CD4-positive, alpha-beta memory T cell (primary cell): ENCODE measurements around the gene ATG5. TPM values are rescaled to one million over a fixed set of nuclear protein-coding genes. Genes with fewer than 3 reads are reported as not detected.
"Not testable (repeated sequence)": the region's sequence is repeated elsewhere in the genome, so short reads cannot be mapped to it uniquely, and the experiment has no call there.

Source experiments
- CTCF ChIA-PET: fragments of 350-600 bp; sonication (Branson Sonifier 250); formaldehyde crosslinking; loops from one replicate; lab custom pipeline; 2021; ENCODE audit warnings: inconsistent platforms; ENCODE audit not compliant: partially characterized antibody; lab: Charles Lee
- POLR2A ChIA-PET: fragments of 350-600 bp; sonication (Branson Sonifier 250); formaldehyde crosslinking; loops from one replicate; lab custom pipeline; 2021; ENCODE audit not compliant: partially characterized antibody; lab: Charles Lee
- DNase-seq, 5 donors: peaks; one replicate each; pipeline versions ENCODE4 v3.0.0 to v3.0.0-alpha.2; 2020 to 2022; ENCODE audit warnings: mixed read lengths in 1 of 5
- H3K27ac ChIP-seq: one replicate; pipeline ENCODE4 v1.7.0; 2013; ENCODE audit warnings: low read depth, low read length
- H3K27me3 ChIP-seq: 2 replicates; pipeline ENCODE4 v1.7.0; 2013; ENCODE audit warnings: mild to moderate bottlenecking, low read length, moderate library complexity; ENCODE audit not compliant: insufficient read depth
- H3K36me3 ChIP-seq: 2 replicates; pipeline ENCODE4 v1.7.0; 2013; ENCODE audit warnings: mild to moderate bottlenecking, low read length, moderate library complexity; ENCODE audit not compliant: insufficient read depth
- H3K4me1 ChIP-seq: 2 replicates; pipeline ENCODE4 v1.7.0; 2013; ENCODE audit warnings: mild to moderate bottlenecking, low read length, moderate library complexity; ENCODE audit not compliant: insufficient read depth
- H3K4me3 ChIP-seq, 2 donors: one replicate each; pipeline ENCODE4 v1.7.0; 2013; ENCODE audit warnings: low read length in 2 of 2, mild to moderate bottlenecking in 1 of 2
- H3K9me3 ChIP-seq, 2 donors: one replicate each; pipeline ENCODE4 v1.7.0; 2013; ENCODE audit warnings: low read length in 2 of 2, control low read depth in 1 of 2; ENCODE audit not compliant: control insufficient read depth in 1 of 2
- H3K27ac Mint-ChIP-seq, 7 donors: one replicate each; pipeline ENCODE4 v1.8.0; 2020 to 2021; ENCODE audit warnings: mixed read lengths in 7 of 7, mild to moderate bottlenecking in 6 of 7, inconsistent platforms in 3 of 7, moderate library complexity in 3 of 7
- H3K27me3 Mint-ChIP-seq, 2 donors: one replicate each; pipeline ENCODE4 v1.8.0; 2020 to 2021; ENCODE audit warnings: mixed read lengths in 2 of 2
- H3K36me3 Mint-ChIP-seq, 2 donors: one replicate each; pipeline ENCODE4 v1.8.0; 2020 to 2021; ENCODE audit warnings: mixed read lengths in 2 of 2, inconsistent platforms in 1 of 2, mild to moderate bottlenecking in 1 of 2
- H3K4me1 Mint-ChIP-seq, 4 donors: one replicate each; pipeline ENCODE4 v1.8.0; 2020 to 2021; ENCODE audit warnings: mixed read lengths in 4 of 4, mild to moderate bottlenecking in 1 of 4
- H3K4me3 Mint-ChIP-seq, 8 donors: one replicate each; pipeline ENCODE4 v1.8.0; 2020 to 2021; ENCODE audit warnings: mixed read lengths in 8 of 8, mild to moderate bottlenecking in 7 of 8, moderate library complexity in 6 of 8, inconsistent platforms in 3 of 8
- H3K9me3 Mint-ChIP-seq, 8 donors: one replicate each; pipeline ENCODE4 v1.8.0; 2020 to 2021; ENCODE audit warnings: mixed read lengths in 8 of 8, mild to moderate bottlenecking in 5 of 8, inconsistent platforms in 3 of 8, moderate library complexity in 1 of 8
- intact Hi-C: fragments of 100-400 bp; cut with micrococcal nuclease; formaldehyde crosslinking; loops from one replicate; pipeline ENCODE4 v1.15.1; 2023
- polyA plus RNA-seq, 2 donors: library from polyadenylated mRNA; unstranded; fragments of 300-500 nt; fragmentation: Illumina TruSeq; gene quantifications; one replicate each; pipeline ENCODE4 v1.2.3, GENCODE V29; 2021
- total RNA-seq, 2 experiments: library from RNA; stranded (reverse); gene quantifications; one replicate each; pipeline ENCODE4 v1.2.3, GENCODE V29; 2021

Gene ATG5
- total and polyA plus RNA-seq, 4 experiments from 2014 or later, result 26.8 to 49.7 (median 35.2) TPM

DNA sequence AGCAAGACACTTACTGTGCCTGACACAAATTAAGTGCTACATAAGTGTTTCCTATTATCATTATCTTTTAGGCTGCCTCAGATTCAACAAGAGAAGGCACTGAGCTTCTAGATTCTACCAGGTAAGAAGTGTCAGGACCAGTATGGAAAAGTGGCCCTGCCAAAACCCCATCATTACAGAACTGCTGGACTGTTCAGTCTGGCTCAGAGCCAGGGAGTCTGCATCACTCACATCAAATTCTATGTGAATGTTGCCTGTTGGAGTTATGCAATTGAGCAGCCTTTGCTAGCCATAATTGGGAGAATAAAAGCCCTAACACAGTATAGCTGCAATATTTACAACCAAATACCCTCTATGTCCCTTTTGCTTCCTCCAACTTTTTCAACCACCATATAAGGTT is 70.9 kb downstream of the ATG5 start:
- DNase-seq, result no peak
- Mint-ChIP-seq H3K9me3 (no peaks in the 10 kb centered on the region), H3K4me3 (no peak overlapping the region), H3K27ac (no peak overlapping the region), H3K27me3 (no peaks in the 10 kb centered on the region), H3K4me1 (peaks cover 15 to 35% (median 25%) of the 10 kb centered on the region in 4 donors), H3K36me3 (peaks cover 3 to 7% of the 10 kb centered on the region in 2 donors)
- H3K9me3 ChIP-seq, result no peaks in the 10 kb centered on the region
- H3K4me1 ChIP-seq, result no peaks in the 10 kb centered on the region
- no peak overlapping the region for H3K4me3 ChIP-seq
- ChIA-PET POLR2A (no interaction called here), CTCF (interaction anchor here (1.5 kb wide), 1 partner anchor 82 kb away, joined by 3 read pairs; no protein-coding TSS in a partner anchor)
- no peaks in the 10 kb centered on the region for H3K27me3 ChIP-seq
- no peaks in the 10 kb centered on the region for H3K36me3 ChIP-seq
- intact Hi-C loops, result no loop called here
- H3K27ac ChIP-seq, result no peak overlapping the region

DNA sequence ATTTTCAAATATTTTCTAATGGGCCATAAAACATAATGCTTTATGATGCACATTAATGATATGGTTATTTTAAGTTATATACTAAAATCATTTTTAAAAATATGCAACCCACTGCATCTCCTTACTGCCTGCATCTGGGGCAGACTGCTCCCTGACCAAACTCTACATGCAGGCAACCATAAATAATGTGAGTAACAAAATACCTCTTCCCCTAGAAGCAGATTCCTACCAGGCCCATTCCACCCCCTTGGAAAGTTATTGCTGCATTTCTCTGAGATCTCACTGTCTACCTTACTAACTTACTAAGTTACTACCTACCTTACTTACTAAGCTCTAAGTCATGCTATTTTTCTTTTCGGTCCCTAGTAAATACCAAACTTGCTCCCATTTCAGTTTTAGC is 71.8 kb downstream of the ATG5 start:
- H3K27me3 Mint-ChIP-seq, result no peaks in the 10 kb centered on the region
- no peaks in the 10 kb centered on the region for H3K9me3 Mint-ChIP-seq
- H3K4me3 Mint-ChIP-seq, result no peak overlapping the region
- H3K36me3 Mint-ChIP-seq, result peaks cover 6 to 8% of the 10 kb centered on the region in 2 donors
- CTCF ChIA-PET, result no interaction called here
- H3K4me1 Mint-ChIP-seq, result peaks cover 15 to 32% (median 25%) of the 10 kb centered on the region in 4 donors
- POLR2A ChIA-PET, result no interaction called here
- H3K9me3 ChIP-seq, result no peaks in the 10 kb centered on the region
- no peaks in the 10 kb centered on the region for H3K36me3 ChIP-seq
- peak overlapping the region in 2 of 7 donors; percentile 2 to 65 for H3K27ac Mint-ChIP-seq
- H3K4me1 ChIP-seq, result no peaks in the 10 kb centered on the region
- H3K27me3 ChIP-seq, result no peaks in the 10 kb centered on the region
- no peak for DNase-seq
- no peak overlapping the region for H3K4me3 ChIP-seq
- intact Hi-C loops, result no loop called here
- H3K27ac ChIP-seq, result no peak overlapping the region

GRCh38 chr6:106253172-106253571 is 72.4 kb downstream of the ATG5 start:
- H3K4me1 Mint-ChIP-seq, result peaks cover 15 to 30% (median 22%) of the 10 kb centered on the region in 4 donors
- H3K27ac Mint-ChIP-seq, result no peak overlapping the region
- POLR2A ChIA-PET, result no interaction called here

GRCh38 chr6:106252687-106253086 is 72.9 kb downstream of the ATG5 start:
- ChIA-PET POLR2A (no interaction called here), CTCF (no interaction called here)
- H3K4me1 ChIP-seq, result no peaks in the 10 kb centered on the region
- H3K9me3 ChIP-seq, result no peaks in the 10 kb centered on the region
- no peak overlapping the region for H3K4me3 ChIP-seq
- peak overlapping the region in 1 of 7 donors; percentile 53 for H3K27ac Mint-ChIP-seq
- no peaks in the 10 kb centered on the region for H3K9me3 Mint-ChIP-seq
- intact Hi-C loops, result no loop called here
- no peak overlapping the region for H3K4me3 Mint-ChIP-seq
- H3K27ac ChIP-seq, result no peak overlapping the region
- DNase-seq, result no peak
- peaks cover 8 to 12% of the 10 kb centered on the region in 2 donors for H3K36me3 Mint-ChIP-seq
- H3K27me3 Mint-ChIP-seq, result no peaks in the 10 kb centered on the region
- H3K4me1 Mint-ChIP-seq, result peaks cover 13 to 28% (median 21%) of the 10 kb centered on the region in 4 donors
- H3K27me3 ChIP-seq, result no peaks in the 10 kb centered on the region
- H3K36me3 ChIP-seq, result peaks cover under 1% of the 10 kb centered on the region

More at GRCh38 chr6:106253172-106253571, 72.4 kb downstream of the ATG5 start:
- no peaks in the 10 kb centered on the region for H3K27me3 Mint-ChIP-seq
- H3K27me3 ChIP-seq, result no peaks in the 10 kb centered on the region
- H3K4me3 Mint-ChIP-seq, result no peak overlapping the region
- CTCF ChIA-PET, result no interaction called here
- peaks cover 6 to 11% of the 10 kb centered on the region in 2 donors for H3K36me3 Mint-ChIP-seq
- no peaks in the 10 kb centered on the region for H3K36me3 ChIP-seq
- H3K4me1 ChIP-seq, result no peaks in the 10 kb centered on the region
- H3K9me3 ChIP-seq, result no peaks in the 10 kb centered on the region
- H3K4me3 ChIP-seq, result no peak overlapping the region
- H3K27ac ChIP-seq, result no peak overlapping the region
- no peak for DNase-seq
- intact Hi-C loops, result no loop called here
- H3K9me3 Mint-ChIP-seq, result no peaks in the 10 kb centered on the region

DNA sequence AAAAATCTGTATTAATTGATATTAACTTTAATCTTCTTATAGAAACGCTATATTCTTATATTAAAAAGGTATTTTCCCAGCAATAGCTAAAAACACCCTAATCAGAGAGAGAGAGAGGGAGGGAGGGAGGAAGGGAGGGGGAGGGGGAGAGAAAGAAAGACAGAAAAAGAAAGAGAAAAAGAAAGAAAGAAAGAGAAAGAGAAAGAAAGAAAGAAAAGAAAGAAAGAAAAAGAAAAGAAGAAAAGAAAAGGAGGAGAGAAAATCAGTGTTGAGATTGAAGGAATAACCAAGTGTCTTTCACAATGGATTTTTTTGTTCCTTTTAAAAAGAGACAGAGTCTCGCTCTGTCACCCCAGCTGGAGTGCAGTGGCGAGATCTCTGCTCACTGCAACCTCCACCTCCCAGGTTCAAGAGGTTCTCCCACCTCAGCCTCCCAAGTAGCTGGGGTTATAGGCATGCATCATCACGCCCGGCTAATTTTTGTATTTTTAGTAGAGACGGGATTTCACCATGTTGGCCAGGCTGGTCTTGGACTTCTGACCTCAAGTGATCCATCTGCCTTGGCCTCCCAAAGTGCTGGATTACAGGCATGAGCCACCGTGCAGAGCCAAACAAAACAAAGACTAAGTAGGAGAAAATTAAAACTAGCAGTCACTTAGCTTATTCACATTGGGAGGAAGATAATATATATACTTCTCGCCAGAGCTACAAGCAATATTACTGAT is 73.9 kb downstream of the ATG5 start:
- H3K27ac ChIP-seq, H3K27me3 Mint-ChIP-seq, H3K27ac Mint-ChIP-seq, H3K9me3 ChIP-seq, H3K4me1 ChIP-seq, intact Hi-C loops, H3K4me3 Mint-ChIP-seq, H3K27me3 ChIP-seq, H3K4me3 ChIP-seq, H3K9me3 Mint-ChIP-seq, DNase-seq, H3K36me3 ChIP-seq, POLR2A ChIA-PET: not testable (repeated sequence)
- CTCF ChIA-PET, result interaction anchor here (1.3 kb wide), 1 partner anchor 768 kb away, joined by 3 read pairs; no protein-coding TSS in a partner anchor
- Mint-ChIP-seq H3K4me1 (peaks cover 13 to 28% (median 23%) of the 10 kb centered on the region in 4 donors), H3K36me3 (peaks cover 13 to 21% of the 10 kb centered on the region in 2 donors)

DNA sequence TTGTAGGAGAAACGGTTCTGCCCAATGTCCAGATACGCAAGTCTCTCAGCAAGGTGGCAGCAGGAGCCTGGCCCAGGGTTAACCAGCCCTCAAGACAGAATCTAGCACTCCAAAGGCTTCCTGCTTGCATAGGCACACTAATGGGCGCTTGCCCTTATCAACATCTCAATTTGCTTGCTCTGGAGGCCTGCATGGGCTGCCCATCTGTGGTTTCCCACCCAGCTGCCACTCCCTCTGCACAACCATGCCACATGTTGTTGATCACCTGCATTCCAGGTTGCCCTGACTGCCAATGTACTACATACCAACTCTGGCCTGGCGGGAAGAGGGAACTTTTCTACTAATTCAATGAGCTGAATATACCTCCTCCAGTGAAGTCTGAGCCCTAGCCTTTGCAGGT is 74.6 kb downstream of the ATG5 start:
- peaks cover 13 to 30% (median 25%) of the 10 kb centered on the region in 4 donors for H3K4me1 Mint-ChIP-seq
- no peaks in the 10 kb centered on the region for H3K4me1 ChIP-seq
- H3K9me3 Mint-ChIP-seq, result no peaks in the 10 kb centered on the region
- ChIA-PET POLR2A (no interaction called here), CTCF (interaction anchor here (1.3 kb wide), 1 partner anchor 767 kb away, joined by 3 read pairs; no protein-coding TSS in a partner anchor)
- peaks cover 5% of the 10 kb centered on the region for H3K36me3 ChIP-seq
- intact Hi-C loops, result no loop called here
- no peak overlapping the region for H3K4me3 ChIP-seq
- H3K4me3 Mint-ChIP-seq, result no peak overlapping the region
- peaks cover 17 to 24% of the 10 kb centered on the region in 2 donors for H3K36me3 Mint-ChIP-seq
- DNase-seq, result no peak
- H3K27ac Mint-ChIP-seq, result peak overlapping the region in 2 of 7 donors; percentile 15 to 71
- H3K27ac ChIP-seq, result no peak overlapping the region
- no peaks in the 10 kb centered on the region for H3K27me3 ChIP-seq
- no peaks in the 10 kb centered on the region for H3K9me3 ChIP-seq
- H3K27me3 Mint-ChIP-seq, result no peaks in the 10 kb centered on the region

GRCh38 chr6:106249658-106250057 is 75.9 kb downstream of the ATG5 start:
- intact Hi-C loops, result no loop called here
- no peak overlapping the region for H3K27ac ChIP-seq
- H3K27ac Mint-ChIP-seq, result peak overlapping the region in 1 of 7 donors; percentile 17

More at GRCh38 chr6:106249658-106250057, 75.9 kb downstream of the ATG5 start:
- POLR2A ChIA-PET, result no interaction called here
- H3K9me3 ChIP-seq, result no peaks in the 10 kb centered on the region
- H3K27me3 Mint-ChIP-seq, result no peaks in the 10 kb centered on the region
- no peak overlapping the region for H3K4me3 ChIP-seq
- H3K4me3 Mint-ChIP-seq, result no peak overlapping the region
- H3K4me1 ChIP-seq, result no peaks in the 10 kb centered on the region
- peaks cover 17 to 27% of the 10 kb centered on the region in 2 donors for H3K36me3 Mint-ChIP-seq
- H3K9me3 Mint-ChIP-seq, result no peaks in the 10 kb centered on the region
- H3K27me3 ChIP-seq, result no peaks in the 10 kb centered on the region
- CTCF ChIA-PET, result no interaction called here
- peaks cover 12 to 27% (median 21%) of the 10 kb centered on the region in 4 donors for H3K4me1 Mint-ChIP-seq
- peaks cover 5% of the 10 kb centered on the region for H3K36me3 ChIP-seq
- DNase-seq, result no peak
